EL (cell line): ENCODE measurements around the gene SEZ6L2.
A peak's percentile ranks its signal among the peaks of the same experiment; 100 is the strongest.
"Not testable (repeated sequence)": the region's sequence is repeated elsewhere in the genome, so short reads cannot be mapped to it uniquely, and the experiment has no call there.

Source experiments
- DNase-seq: peaks from one replicate; pipeline ENCODE4 v3.0.0-alpha.2; 2016

SEZ6L2 gene

DNA sequence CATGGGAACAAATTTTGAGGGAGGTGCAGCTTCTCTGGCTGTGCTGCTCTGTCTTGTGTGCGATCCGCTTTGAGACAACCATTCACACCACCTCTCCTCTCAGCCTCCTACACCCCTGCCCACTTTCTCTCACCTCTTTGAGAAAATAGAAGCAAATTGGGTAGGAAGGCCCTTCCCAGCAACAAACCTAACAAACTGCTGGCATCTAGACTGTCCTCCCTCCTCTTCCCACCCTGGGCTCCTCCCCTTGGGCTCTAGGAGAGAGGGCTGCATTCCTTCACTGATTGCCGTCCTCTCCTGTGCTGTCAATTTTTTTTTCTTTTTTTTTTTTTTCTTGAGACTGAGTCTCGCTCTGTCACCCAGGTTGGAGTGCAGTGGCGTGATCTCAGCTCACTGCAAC lies 49.8 kb downstream of the SEZ6L2 start:
- no peak for DNase-seq

DNA sequence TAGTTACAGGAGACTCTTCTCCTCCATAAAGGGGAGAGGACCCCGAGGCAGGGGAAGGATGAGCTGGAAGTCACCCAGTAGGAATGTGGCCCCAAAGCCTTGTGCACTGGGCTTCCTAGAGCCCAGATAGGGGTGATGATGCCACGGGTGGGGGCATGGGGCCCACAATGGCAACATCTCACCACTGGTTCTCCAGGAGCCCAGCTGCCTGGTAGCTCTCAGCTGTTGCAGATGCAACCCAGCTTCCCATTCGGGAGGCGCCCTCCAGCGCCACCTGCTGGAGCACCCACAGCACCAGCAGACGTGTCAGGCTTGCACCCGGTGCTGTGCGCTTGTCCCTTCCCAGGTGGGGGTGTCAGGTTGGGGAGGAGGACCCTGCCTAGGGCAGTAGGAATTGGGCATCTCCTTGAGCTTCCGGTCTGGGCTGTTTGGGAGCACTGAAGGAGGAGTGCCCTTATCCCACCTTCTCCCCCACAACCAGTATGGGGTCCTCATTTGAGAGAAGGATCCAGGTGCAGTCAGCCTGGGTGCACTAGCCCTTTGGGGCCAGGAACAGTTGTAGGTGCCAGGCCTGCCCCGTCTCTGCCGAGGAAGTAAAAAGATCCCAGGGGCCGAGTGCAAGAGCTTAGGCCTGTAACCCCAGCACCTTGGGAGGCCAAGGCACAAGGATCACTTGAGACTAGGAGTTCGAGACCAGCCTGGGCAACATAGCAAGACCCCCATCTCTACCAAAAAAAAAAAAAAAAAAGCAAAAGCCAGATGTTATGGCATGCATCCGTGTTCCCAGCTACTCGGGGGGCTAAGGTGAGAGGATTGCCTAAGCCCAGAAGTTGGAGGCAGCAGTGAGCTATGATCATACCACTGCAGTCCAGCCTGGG lies 50.7 kb downstream of the SEZ6L2 start:
- DNase-seq, result peak; percentile 64

DNA sequence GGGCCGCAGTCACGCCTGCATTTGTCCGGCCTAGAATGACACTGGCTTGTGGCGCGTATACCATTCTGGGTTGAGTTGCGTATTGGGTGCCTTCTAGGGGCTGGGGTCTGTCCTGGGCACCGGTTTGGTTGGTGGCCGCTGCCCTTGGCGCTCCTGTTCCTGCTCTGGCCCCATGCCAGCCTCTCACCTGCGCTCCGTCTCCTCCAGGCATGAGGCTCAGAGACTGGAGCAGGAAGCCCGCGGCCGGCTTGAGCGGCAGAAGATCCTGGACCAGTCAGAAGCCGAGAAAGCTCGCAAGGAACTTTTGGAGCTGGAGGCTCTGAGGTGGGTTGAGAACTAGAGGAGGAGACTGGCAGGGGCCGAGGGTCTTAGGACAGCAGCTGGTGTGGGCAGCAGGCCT lies 53.7 kb downstream of the SEZ6L2 start:
- DNase-seq, result no peak

DNA sequence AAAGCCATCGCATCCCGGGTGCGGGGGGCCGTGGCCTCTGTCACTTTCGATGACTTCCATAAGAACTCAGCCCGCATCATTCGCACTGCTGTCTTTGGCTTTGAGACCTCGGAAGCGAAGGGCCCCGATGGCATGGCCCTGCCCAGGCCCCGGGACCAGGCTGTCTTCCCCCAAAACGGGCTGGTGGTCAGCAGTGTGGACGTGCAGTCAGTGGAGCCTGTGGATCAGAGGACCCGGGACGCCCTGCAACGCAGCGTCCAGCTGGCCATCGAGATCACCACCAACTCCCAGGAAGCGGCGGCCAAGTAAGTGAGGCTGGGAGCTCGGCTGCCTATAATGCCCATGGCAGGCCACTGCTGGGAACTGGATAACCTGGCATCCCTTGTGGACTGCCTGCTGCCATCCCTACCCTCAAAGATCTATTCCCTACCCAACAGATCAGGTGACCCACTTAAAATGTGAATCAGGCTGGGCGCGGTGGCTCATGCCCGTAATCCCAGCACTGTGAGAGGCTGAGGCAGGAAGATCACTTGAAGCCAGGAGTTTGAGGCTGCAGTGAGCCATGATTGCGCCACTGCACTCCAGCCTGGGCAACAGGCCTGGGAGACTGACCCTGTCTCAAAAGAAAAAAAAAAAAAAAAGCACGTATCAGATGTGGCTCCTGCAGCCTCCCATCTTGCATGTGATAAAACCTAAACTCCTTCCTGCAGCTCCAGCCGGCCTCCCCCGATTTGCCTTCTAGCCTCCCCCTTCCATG lies 54.6 kb downstream of the SEZ6L2 start:
- DNase-seq, result no peak

DNA sequence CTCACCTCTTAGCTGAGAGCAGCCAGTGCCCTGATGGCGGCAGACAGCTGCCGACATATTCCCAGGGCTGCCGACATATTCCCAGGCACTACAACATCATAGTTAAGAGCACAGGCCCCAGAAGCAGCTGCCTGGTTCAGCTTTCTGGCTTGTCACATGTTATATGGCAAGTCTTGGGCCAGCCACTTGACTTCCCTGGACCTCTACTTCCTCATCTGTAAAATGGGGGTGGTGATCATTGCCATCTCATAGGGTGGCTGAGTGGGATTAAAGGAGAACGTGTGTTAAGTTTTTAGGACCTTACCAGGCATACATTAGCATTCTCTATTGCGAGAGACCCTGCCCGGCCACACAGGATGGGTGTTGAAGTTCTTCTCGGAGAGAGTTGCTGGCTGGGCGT lies 55.4 kb downstream of the SEZ6L2 start:
- DNase-seq, result no peak

DNA sequence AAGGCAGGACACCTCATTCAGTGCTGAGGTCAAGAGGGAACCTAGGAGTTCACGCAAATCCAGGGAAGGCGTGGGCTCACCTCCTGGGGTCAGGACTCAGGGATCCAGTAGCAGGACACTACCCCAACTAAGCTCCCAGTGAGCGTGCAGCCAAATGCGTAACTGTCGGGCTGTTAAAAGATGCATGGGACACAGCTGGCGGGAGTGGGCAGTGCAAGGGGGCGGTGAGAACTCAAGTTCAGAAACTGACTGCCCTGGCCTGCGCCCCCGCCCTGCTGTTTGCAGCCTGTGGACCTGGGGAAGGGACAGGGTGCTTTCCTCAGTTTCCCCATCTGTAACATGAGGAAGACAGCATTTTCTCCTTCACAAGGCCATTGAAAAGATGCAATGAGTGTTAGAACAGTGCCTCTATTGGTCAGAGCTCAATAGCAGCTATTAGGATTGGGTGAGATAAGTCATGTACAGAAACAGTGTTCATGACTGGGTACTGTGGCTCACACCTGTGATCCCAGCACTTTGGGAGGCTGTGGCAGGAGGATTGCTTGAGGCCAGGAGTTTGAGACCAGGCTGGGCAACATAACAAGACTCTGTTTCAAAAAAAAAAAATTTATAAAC lies 56.5 kb downstream of the SEZ6L2 start:
- no peak for DNase-seq

DNA sequence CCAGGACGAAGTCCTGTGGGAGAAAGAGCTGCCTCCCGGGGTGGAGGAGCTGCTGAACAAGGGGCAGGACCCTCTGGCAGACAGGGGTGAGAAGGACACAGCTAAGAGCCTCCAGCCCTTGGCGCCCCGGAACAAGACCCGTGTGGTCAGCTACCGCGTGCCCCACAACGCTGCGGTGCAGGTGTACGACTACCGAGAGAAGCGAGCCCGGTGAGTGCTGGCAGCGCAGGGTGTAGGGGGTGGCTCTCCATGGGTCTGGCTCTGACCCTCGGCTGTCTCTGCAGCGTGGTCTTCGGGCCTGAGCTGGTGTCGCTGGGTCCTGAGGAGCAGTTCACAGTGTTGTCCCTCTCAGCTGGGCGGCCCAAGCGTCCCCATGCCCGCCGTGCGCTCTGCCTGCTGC lies 57.7 kb downstream of the SEZ6L2 start:
- no peak for DNase-seq

DNA sequence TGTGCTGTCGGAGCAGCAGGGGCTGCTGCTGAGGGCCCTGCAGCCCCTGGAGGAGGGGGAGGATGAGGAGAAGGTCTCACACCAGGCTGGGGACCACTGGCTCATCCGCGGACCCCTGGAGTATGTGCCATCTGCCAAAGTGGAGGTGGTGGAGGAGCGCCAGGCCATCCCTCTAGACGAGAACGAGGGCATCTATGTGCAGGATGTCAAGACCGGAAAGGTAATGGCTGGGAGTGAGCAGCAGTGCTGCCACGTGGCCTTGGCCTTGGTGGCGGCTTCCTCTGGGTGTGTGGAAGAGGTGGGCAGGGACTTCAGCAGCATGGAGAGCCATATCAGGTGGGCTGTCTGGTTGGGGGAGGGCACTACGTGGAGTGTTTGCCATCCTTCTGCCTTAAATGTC lies 59.1 kb downstream of the SEZ6L2 start:
- no peak for DNase-seq

DNA sequence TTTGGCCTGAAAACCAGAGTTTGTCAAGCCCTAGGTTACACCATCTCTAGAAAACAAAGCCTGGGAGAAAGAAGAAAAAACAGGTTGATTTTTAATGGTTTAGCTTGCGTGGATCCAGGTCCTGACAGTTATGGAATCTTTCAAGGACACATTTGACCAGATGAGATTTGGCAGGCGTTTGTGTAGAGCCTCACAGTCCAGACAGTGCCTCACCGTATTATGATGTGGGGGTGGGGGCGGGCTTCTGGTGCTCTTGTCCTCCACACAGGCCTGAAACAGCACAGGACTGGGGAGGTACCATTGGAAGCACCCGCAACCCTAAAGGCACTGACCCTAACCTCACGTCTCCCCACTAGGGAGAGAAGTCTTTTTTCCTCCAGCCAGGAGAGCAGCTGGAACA lies 59.5 kb downstream of the SEZ6L2 start:
- DNase-seq, result no peak

DNA sequence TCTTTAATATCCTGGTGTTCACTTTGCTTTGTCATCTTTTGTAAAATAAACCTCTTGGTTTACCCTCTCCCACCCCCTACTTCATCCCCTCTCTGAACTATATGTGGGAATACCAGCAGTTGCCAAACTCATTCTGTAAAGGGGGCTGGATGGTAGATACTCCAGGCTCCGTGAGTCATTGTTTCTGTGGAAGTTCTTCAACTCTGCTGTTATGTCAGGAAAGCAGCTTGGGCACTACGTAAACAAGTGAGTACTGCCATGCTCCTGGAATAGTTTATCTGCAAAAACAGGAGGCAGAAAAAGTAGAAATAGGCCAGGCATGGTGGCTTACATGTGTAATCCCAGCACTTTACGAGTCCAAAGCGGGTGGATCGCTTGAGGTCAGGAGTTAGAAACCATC lies 61.5 kb downstream of the SEZ6L2 start:
- DNase-seq, result no peak

DNA sequence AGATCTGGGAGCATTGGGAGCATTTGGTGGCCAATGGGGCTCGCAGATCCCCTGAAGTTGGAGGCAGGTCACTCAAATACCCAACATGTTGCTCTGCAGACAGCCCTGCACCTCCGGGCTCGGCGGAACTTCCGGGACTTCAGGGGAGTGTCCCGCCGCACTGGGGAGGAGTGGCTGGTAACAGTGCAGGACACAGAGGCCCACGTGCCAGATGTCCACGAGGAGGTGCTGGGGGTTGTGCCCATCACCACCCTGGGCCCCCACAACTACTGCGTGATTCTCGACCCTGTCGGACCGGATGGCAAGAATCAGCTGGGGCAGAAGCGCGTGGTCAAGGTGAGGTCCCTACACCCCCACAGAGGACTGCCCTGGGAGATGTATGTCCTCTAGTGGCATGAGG lies 62.7 kb downstream of the SEZ6L2 start:
- no peak for DNase-seq

DNA sequence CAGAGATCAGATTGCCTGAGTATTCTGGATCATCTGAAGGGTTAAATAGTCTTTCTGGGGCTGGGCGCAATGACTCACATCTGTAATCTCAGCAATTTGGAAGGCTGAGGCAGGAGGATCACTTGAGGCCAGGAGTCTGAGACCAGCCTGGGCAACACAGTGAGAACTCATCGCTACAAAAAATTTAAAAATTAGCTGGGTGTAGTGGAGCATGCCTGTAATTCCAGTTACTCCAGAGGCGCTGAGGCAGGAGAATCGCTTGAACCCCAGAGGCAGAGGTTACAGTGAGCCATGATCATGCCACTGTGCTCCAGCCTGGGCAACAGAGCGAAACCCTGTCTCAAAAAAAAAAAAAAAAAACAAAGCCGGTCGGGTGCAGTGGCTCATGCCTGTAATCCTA lies 63.4 kb downstream of the SEZ6L2 start:
- no peak for DNase-seq

DNA sequence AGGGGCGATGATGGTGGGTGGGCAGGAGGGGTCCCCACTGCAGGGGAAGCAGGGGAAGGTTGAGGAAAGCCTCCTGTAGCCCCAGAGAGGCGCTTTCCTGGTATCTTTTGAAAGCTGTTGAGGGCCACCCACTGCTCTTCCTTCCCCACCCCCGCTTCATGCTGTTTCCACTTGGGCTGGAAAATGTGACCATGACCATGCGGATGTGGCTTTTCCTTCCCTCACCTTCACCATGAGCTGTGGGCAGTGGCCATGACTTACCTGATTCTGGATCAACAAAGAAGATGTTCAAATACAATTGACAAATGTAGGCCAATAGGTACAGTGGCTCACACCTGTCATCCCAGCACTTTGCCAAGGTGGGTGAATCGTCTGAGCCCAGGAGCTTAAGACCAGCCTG lies 65.3 kb downstream of the SEZ6L2 start:
- DNase-seq, result no peak

DNA sequence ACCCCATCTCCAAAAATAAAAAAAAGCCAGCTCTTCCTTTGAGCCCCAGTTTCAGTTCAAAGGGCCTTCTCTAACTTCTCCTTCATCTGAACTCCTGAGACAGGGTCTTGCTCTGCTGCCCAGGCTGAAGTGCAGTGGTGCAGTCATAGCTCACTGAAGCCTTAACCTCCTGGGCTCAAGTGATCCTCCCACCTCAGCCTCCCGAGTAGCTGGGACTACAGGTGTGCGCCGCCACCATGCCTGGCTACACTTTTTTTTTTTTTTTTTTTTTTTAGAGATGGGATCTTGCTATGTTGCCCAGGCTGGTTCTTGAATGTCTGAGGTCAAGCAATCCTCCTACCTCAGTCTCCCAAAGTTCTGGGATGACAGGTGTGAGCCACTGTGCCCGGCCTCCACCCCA lies 66.1 kb downstream of the SEZ6L2 start:
- not testable (repeated sequence) for DNase-seq

DNA sequence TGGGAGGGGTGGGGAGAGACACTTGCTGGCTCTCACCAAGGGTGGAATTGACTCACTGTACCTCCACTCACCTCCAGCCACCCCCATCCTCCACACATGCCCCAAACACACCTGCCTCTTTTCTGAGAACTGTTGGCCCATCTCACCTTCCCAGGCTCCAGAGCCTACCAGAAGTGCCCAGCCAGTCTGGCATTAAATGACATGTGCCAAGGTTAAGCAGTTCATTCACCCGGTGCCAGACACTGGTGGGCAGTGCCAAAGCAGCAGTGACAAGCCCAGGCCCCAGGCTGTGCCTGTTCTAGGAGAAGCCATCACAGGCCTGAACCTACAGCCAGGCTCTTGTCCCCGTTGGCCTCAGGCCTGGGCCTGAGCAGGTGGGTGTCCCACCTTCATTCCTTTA lies 67.9 kb downstream of the SEZ6L2 start:
- DNase-seq, result no peak

DNA sequence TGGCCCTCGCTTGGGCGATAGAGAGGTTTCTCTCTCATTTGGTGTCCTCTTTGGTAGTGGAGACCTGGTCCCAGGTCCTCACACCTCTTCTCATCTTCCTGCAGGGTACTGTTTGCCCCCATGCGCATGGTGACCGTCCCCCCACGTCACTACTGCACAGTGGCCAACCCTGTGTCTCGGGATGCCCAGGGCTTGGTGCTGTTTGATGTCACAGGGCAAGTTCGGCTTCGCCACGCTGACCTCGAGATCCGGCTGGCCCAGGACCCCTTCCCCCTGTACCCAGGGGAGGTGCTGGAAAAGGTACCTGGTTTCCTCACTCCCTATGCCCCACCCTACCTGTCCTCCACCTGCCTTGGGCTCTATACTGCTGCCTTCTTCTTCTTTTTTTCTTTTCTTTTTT lies 68.6 kb downstream of the SEZ6L2 start:
- no peak for DNase-seq

DNA sequence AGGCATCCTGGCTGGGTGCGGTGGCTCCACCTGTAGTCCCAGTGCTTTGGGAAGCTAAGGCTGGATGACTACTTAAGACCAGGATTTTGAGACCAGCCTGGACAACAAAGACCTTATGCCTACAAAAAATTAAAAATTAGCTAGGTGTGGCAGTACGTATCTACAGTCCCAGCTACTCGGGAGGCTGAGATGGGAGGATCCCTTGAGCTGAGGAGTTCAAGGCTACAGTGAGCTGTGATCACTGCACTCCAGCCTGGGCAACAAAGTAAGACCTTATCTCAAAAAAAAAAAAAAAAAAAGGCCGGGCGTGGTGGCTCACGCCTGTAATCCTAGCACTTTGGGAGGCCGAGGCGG lies 73.0 kb downstream of the SEZ6L2 start:
- no peak for DNase-seq

DNA sequence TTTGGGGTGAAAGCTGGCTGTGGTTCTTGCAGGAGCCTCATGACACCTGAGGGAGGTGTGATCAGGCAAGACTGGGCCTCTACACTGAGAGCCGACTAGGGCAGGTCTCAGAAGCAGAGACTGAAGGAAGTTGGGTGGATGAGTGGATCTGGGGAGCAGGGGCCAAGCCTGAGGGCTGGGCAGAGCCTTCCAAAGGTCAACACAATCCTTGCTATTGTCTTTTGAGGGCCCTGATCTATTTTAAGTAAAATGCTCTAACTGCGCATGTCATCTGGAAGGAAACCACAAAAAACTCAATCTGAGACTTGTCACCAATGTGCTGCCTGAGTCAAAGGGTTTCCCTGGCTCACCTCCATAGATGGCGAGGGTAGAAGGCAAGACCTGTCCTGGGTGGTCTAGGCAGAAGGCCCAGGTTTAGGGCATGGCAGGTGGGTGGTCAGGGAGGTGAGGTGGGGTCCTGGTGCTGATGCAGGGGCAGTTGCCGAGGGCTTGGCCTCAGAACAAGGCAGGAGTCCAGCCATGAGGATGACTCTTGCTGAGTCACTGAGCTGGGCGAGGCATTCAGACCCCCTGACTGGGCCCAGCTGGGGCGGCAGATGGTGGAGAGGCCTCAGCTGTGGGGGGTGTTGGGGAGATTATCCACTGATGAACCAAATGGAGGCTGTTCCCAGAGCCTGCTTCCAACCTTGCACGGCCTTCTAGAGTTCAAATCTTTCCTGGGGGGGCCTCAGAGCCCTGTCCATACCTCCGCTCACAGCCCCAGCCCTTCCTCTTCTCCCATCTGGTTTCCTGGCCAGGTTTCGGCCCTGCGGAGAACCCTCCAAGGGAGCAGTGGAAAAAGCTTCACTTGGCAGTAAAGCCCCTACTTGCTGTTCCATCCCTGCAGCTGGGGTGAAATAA lies 74.0 kb downstream of the SEZ6L2 start:
- peak; percentile 87 for DNase-seq

DNA sequence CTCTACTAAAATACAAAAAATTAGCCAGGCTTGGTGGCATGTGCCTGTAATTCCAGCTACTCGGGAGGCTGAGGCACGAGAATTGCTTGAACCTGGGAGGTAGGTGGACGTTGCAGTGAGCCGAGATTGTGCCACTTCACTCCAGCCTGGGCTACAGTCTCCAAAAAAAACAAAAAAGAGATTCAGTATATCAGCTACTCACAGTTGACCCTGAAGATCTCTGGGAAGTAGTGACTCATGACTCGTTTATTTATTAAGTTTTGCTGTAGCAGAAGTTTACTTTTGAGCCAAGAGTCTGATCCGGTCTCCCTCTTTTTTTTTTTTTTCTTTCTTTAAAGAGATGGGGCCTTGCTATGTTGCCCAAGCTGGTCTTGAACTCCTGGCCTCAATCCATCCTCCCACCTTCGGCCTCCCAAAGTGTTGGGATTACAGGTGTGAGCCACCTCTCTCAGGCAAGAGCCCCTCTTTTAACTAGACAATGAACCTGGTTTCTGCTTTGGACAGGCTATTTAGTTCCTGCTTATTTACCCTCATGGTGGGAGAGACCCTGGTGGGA lies 74.7 kb downstream of the SEZ6L2 start:
- DNase-seq, result peak; percentile 83

DNA sequence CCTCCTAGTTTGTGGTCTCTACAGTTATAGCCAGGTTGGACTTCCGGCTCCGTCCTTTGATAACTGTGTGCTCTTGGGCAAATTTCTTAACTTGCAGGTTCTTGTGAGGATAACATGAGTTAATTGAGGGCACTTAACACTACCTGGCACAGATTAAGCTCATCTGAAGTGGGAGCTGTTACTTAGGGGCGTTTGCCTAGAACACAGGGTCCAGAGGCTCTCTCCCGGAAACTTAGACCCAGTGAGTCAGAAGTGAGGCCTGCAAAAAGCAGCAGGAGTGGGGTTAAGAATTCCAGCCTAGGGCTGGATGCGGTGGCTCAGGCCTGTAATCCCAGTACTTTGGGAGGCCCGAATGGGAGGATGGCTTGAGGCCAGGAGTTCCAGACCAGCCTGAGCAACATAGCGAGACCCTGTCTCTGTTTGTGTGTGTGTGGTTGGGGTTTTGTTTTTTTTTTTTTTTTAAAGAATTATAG lies 77.7 kb downstream of the SEZ6L2 start:
- peak; percentile 90 for DNase-seq
